Liver (tissue), 3 donors: Measurements from ENCODE around the gene SPATA31C2.
"Not testable (repeated sequence)": the region's sequence is repeated elsewhere in the genome, so short reads cannot be mapped to it uniquely, and the experiment has no call there.

Experiments used
- CTCF ChIP-seq: fragments of 150-350 bp; IDR thresholded peaks from 2 replicates; pipeline ENCODE4 v1.5.1; 2017; ENCODE audit warnings: improper control_type of control experiment, low read depth, low read length; ENCODE audit not compliant: missing input control
- EGR1 ChIP-seq, 2 donors: IDR thresholded peaks; 2 replicates each; pipeline ENCODE4 v1.6.1; 2016 to 2018; ENCODE audit warnings: antibody characterized with exemption in 2 of 2, low read depth in 2 of 2
- FOXA1 ChIP-seq: IDR thresholded peaks from 2 replicates; pipeline ENCODE4 v1.6.1; 2016; ENCODE audit warnings: antibody characterized with exemption
- GABPA ChIP-seq, 2 donors: IDR thresholded peaks in 1 of 2; conservative IDR thresholded peaks in 1 of 2; 2 replicates each; pipeline ENCODE4 v1.6.1; 2016; ENCODE audit warnings: antibody characterized with exemption in 2 of 2, mild to moderate bottlenecking in 1 of 2, moderate library complexity in 1 of 2
- MAX ChIP-seq: IDR thresholded peaks from 2 replicates; pipeline ENCODE4 v1.6.1; 2016; ENCODE audit warnings: antibody characterized with exemption
- NR2F2 ChIP-seq: IDR thresholded peaks from 2 replicates; pipeline ENCODE4 v1.6.1; 2016; ENCODE audit warnings: antibody characterized with exemption
- RXRA ChIP-seq, 2 donors: IDR thresholded peaks; 2 replicates each; pipeline ENCODE4 v1.6.1; 2017 to 2018; ENCODE audit warnings: antibody characterized with exemption in 2 of 2, mild to moderate bottlenecking in 1 of 2
- SP1 ChIP-seq: IDR thresholded peaks from 2 replicates; pipeline ENCODE4 v1.6.1; 2018; ENCODE audit warnings: antibody characterized with exemption, mild to moderate bottlenecking
- TAF1 ChIP-seq: conservative IDR thresholded peaks from 2 replicates; pipeline ENCODE4 v1.6.1; 2016; ENCODE audit warnings: antibody characterized with exemption, mild to moderate bottlenecking
- donor health status: healthy.
- donor health status: healthy.

DNA sequence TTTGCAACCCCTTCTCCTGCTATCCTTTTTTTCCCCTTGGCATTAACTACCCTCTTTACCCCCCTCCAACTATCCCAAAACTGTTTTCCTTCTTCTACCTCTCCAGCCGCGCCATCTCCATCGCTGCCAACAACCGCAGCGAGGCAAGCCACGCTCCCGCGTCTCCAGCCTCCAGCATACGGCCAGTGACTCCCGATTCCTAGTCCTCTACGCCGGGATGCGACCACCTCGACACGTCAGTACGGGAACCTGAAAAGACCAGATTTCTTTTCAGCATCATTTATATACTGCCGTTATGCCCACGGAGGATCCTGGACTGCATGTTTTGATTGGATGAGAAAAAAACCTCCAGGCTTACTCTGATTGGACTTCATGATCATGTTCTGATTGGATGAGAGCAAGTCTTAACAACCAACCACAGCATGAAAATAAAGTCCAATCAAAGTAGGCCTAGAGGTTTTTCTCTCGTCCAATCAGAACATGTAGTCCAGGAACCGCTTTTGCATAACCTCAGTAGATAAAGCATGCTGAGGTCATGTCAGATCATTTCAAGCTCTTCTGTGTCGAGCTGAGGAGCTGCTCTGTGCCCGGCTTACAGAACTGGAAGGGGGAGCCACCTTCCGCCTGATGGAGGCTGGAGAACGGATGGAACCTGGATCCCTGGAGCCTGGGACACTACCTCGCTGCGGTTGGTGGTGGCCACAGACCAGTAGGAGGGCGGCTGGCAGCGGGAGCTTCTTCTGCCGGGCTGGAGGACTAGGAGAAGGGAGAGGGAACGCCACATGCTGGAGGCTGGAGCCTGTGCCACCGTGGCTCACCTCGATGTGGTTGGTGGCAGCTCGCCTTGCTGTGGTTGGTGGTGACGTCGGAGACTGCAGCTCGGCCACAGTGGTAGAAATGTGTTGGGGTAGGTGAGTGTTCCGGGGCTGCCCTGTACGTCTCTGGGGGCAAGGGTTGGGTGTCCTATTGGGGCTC, 24.8 kb downstream of the SPATA31C2 start:
- TF ChIP-seq EGR1 (IDR thresholded peaks at IDR 0.05; ENCODE audit: low read depth in 2 of 2); FOXA1; RXRA (IDR thresholded peaks at IDR 0.05); CTCF; GABPA (IDR thresholded peaks at IDR 0.05 in 1 of 2, conservative IDR thresholded peaks at IDR 0.05 in 1 of 2); MAX; SP1; NR2F2; TAF1: not testable (repeated sequence)
